ENCODE data around the gene CTNND2.
"Not testable (repeated sequence)": the region's sequence is repeated elsewhere in the genome, so short reads cannot be mapped to it uniquely, and the experiment has no call there.

CTNND2 gene

GRCh38 chr5:11658376-11658775 is 245.9 kb downstream of the CTNND2 start:
- DNase-seq (ENCODE audit: low spot score), result no peak

GRCh38 chr5:11656916-11657315 is 247.3 kb downstream of the CTNND2 start:
- no peak for DNase-seq (ENCODE audit: low spot score)

DNA sequence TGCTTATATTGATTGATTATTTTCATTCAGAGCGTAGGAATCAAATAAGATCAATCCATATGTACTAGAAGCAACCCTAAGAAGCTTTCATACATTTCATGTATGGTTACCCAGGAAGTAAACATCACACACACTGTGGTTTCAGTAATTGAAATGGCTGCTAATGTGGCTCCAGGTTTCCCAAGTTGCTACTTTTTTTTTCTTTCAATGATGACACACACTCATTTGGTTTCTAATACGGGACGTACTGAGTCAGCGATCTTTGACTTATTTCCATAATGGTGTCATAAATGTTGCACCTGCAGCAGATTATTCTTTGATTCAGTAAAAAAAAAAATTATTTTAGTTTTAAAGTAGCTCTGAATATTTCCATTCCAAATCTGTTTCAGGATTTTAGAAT is 248.6 kb downstream of the CTNND2 start:
- DNase-seq (ENCODE audit: low spot score), result no peak

DNA sequence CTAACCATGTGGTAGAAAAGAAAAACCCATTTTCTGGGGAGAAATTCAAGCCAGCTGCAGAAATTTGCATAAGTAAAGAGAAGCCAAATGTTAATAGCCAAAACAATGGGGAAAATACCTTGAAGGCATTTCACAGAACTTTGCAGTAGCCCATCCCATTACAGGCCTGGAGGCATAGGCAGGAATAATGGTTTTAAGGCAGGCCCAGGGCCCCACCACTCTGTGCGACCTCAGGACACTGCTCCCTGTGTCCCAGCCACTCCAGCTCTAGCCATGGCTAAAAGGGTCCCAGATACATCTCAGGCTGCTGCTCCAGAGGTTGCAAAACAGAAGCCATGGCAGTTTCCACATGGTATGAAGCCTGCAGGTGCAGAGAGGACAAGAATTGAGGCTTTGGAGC is 253.3 kb downstream of the CTNND2 start:
- no peak for DNase-seq (ENCODE audit: low spot score)

GRCh38 chr5:11646141-11646540 is 258.1 kb downstream of the CTNND2 start:
- DNase-seq (ENCODE audit: low spot score), result no peak

DNA sequence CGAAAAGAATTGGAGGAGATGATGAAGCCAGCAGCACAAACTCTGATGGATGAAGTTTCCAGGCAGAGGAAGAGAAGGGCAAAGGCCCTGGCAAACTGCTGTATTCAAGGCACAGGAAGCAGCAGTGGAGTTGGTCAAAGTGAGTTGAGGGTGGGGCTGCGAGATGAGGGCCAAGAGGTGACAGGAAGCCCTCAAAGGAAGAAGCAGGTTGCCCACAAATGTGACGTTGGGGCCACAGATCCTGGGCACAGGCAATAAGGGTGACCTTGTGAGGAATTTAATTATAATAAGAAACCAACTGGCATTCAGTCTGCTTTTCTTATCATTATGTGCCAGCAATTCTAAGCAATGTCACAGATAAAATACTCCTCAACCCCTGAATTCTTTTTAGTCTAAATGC is 261.8 kb downstream of the CTNND2 start:
- no peak for DNase-seq (ENCODE audit: low spot score)

DNA sequence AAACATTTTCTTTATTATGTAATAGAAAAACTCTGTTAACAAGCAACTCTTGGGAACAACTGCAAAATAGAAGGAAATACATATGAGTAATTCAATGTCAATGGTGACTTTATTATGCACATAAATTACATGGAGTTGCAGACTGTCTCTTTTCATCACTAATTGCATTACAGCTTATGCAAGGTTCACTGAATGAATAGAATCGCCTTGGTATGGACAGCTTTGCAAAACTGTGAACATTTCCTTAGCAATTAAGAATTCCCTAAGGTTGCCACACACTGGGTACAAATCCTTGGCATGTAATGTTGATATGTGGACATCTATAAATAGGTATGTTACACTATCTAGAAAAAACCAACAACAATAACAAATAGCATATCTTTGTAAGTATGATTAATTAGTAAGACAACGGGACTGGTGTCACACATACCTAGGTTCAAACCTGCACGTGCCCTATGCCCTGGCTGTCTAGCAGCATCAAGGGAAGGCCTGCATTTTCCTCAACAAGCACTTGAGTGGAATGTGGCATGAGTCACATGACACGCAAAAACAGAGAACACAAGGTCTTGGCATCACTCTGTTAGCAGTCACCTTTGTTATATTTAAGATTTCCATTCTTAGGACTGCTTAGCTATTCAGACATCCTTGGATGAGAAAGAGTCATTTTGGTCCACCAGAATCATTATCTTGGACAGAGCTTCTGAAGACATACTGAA is 263.9 kb downstream of the CTNND2 start:
- DNase-seq (ENCODE audit: low spot score), result no peak

DNA sequence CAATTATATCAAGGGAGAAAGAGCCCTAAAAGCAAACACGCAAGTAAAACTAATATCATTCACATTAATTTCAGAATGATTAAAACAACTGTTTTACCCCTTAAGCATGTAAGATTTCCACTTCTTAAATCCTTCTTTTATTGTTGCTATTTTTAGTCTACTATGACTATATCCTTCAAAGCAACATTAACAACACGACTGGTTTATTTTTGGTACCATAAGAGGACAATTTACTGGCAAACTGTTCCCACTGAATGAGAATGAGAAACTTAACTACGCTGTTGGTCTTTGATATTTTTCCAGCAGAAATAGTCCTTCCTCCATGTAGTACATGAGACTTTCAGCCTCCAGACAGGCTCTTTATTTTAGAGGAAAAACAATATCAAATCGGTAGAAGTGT is 281.5 kb downstream of the CTNND2 start:
- DNase-seq (ENCODE audit: low spot score), result no peak

DNA sequence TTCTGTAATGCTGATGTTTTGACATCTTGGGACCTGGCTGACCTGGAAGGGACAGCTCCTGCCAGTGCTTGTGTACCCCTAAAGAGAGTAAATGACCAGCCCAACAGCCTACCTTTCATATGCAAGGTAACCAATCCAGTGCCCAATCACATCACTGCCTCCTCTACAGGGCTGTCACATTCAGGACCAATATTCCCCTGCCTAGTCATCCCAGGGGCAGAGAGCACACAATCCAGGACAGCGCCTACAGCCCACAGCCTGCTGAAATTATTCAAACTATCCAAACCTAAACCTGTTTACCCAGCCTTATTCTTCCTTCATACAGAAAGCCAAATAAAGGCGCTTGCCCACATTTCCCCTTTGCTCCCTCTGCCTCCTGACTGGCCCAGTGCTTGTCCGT is 284.1 kb downstream of the CTNND2 start:
- DNase-seq (ENCODE audit: low spot score), result no peak

GRCh38 chr5:11619339-11620024 is 284.8 kb downstream of the CTNND2 start:
- peak; percentile 9 for DNase-seq (ENCODE audit: low spot score)

DNA sequence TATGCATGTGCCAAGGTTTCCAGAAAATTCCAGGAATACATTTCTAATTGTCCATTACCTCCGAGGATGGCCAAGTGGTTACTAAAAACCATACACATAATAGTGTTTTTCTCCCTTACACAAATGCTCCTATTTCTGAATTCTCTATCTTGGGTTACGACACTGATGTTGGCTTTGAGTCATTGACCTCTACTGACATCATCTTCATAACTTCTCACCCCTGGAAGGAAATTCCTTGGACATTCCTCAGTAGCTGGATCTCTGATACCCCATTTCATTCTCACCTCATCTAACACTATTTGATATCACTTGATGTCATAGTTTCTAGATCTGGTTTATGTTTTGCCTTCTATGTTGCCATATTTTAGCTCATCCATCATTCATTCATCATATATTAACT is 287.2 kb downstream of the CTNND2 start:
- DNase-seq (ENCODE audit: low spot score), result no peak

- not testable (repeated sequence) for DNase-seq (ENCODE audit: low spot score)
These were observed 287.6 kb downstream of the CTNND2 start for GRCh38 chr5:11616624-11617023.

GRCh38 chr5:11611011-11611410 is 293.2 kb downstream of the CTNND2 start:
- DNase-seq (ENCODE audit: low spot score), result no peak

GRCh38 chr5:11609570-11610303 is 294.5 kb downstream of the CTNND2 start:
- DNase-seq (ENCODE audit: low spot score), result no peak

GRCh38 chr5:11608530-11608929 is 295.7 kb downstream of the CTNND2 start:
- no peak for DNase-seq (ENCODE audit: low spot score)

GRCh38 chr5:11607944-11608483 is 296.2 kb downstream of the CTNND2 start:
- DNase-seq (ENCODE audit: low spot score), result no peak

DNA sequence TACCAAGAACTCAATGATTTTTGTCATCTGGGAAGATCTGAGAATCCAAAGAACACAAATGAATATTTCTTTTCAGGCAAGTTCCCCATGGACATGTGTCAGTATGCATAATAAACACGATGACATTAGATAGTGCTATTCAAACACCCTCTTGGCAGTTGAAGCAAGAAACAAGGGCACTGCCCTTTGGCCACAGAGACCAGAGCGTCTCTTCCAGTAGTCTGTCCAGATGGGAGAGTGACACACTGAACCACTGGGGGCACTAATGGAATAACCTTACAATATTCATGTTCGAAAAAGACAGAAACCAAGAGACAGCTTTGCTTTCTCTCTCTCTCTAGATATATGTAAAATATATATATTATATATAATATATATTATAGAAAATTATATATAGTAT is 301.9 kb downstream of the CTNND2 start:
- peak; percentile 20 for DNase-seq (ENCODE audit: low spot score)

GRCh38 chr5:11599499-11599898 is 304.7 kb downstream of the CTNND2 start:
- no peak for DNase-seq (ENCODE audit: low spot score)

- DNase-seq (ENCODE audit: low spot score), result no peak
These were observed 307.6 kb downstream of the CTNND2 start for GRCh38 chr5:11596657-11597071.

DNA sequence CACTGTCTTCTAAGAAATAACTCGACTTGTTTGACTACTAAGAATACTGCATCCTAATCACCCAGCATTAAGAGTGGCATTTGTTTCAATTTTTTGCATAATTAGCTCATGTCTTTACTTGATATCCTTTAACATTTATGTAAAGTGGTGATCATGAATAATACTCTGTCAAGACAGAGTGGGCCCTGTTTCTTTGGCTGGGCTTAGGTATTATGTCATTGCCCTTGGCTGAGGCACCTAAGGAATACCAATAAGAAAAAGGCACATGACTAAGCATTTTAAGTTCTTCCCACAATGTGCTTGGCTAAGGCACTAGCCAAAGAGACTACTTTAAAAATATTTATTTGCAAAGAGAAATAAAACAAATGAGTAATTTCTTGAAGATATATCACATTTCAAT is 308.1 kb downstream of the CTNND2 start:
- no peak for DNase-seq (ENCODE audit: low spot score)

GRCh38 chr5:11595045-11595444 is 309.2 kb downstream of the CTNND2 start:
- DNase-seq (ENCODE audit: low spot score), result no peak

- no peak for DNase-seq (ENCODE audit: low spot score)
These were observed 310.2 kb downstream of the CTNND2 start for GRCh38 chr5:11594021-11594420.

DNA sequence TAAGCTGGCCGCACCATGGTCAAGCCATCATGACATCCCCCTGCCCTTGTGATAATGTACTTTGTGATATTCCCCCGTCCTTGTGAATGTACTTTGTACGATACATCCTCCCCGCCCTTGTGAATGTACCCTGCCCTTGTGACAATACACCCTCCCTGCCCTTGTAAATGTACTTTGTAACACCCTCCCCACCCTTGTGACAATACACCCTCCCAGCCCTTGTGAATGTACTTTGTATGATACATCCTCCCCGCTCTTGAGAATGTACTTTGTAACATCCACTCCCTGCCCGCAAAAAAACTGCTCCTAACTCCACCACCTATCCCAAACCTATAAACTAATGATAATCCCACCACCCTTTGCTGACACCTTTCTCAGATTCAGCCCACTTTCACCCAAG is 313.8 kb downstream of the CTNND2 start:
- no peak for DNase-seq (ENCODE audit: low spot score)

Data from NAMALWA (cell line).